Upper lobe of left lung (tissue), 6 donors: ENCODE results near the gene ADD2. TPM values are rescaled to one million over a fixed set of nuclear protein-coding genes. Genes with fewer than 3 reads are reported as not detected.

Experiments used
- ATAC-seq, 2 donors: fragments of 200-7000 bp; cut with Tn5 transposase; one replicate each; pipeline ENCODE4 v1.9.1; 2022; ENCODE audit warnings: mild to moderate bottlenecking in 2 of 2, moderate library complexity in 2 of 2; ENCODE audit not compliant: low FRiP score in 2 of 2
- DNase-seq, 2 donors: peaks; one replicate each; pipeline ENCODE4 v3.0.0-alpha.2; 2019 to 2020
- H3K27ac ChIP-seq, 4 donors: fragments of 200-600 bp; sonication (generic); one replicate each; pipeline ENCODE4 v1.5.1; 2016 to 2019
- H3K27me3 ChIP-seq, 4 donors: fragments of 200-600 bp; sonication (generic); one replicate each; pipeline ENCODE4 v1.5.1; 2017 to 2019
- H3K36me3 ChIP-seq, 4 donors: fragments of 200-600 bp; sonication (generic); one replicate each; pipeline ENCODE4 v1.5.1; 2016 to 2019
- H3K4me1 ChIP-seq, 4 donors: fragments of 200-600 bp; sonication (generic); one replicate each; pipeline ENCODE4 v1.5.1; 2018 to 2019
- H3K4me3 ChIP-seq, 4 donors: fragments of 200-600 bp; sonication (generic); one replicate each; pipeline ENCODE4 v1.5.1; 2017 to 2019; ENCODE audit warnings: mild to moderate bottlenecking in 2 of 4, moderate library complexity in 1 of 4
- H3K9me3 ChIP-seq, 4 donors: fragments of 200-600 bp; sonication (generic); one replicate each; pipeline ENCODE4 v1.5.1; 2018 to 2019
- EP300 ChIP-seq, 4 donors: sonication (generic); formaldehyde crosslinking; IDR thresholded peaks; one replicate each; pipeline ENCODE4 v1.5.1; 2017; ENCODE audit warnings: antibody characterized with exemption in 4 of 4, control low read depth in 2 of 4
- POLR2A ChIP-seq, 4 donors: fragments of 450-650 bp; IDR thresholded peaks; one replicate each; pipeline ENCODE4 v1.5.1; 2016 to 2017; ENCODE audit warnings: antibody characterized with exemption in 4 of 4, mild to moderate bottlenecking in 2 of 4
- POLR2AphosphoS5 ChIP-seq, 2 donors: sonication (generic); formaldehyde crosslinking; IDR thresholded peaks; one replicate each; pipeline ENCODE4 v1.5.1; 2017; ENCODE audit warnings: antibody characterized with exemption in 2 of 2
- WGBS, 2 donors: methylation state at CpG; one replicate each; pipeline ENCODE4 v1.1.5; 2017 to 2018; 5-methylcytosine and 5-hydroxymethylcytosine counted together
- total RNA-seq, 6 donors: library from RNA; depleted of rRNA in 4 of 6; stranded (reverse); fragments of >200 nt in 4 of 6; gene quantifications; one replicate each; pipeline versions ENCODE4 v1.1.0 to v1.2.1, GENCODE V29; 2016 to 2021
- TF ChIP-seq, protein P1 (sequence below), 6 experiments: fragments of 450-650 bp in 4 of 6; fragments of 200-600 bp in 2 of 6; sonication (generic) in 2 of 6; IDR thresholded peaks; one replicate each; pipeline ENCODE4 v1.5.1; 2016 to 2019; ENCODE audit warnings: antibody characterized with exemption in 6 of 6
- donor health status: DM: no; HTN: no; CAD: no; lungs with moderate emphysema.
- donor health status: DM: no; HTN: yes; CAD: no; lungs with severe emphysema.

ADD2 gene
- total RNA-seq, 6 donors from 2014 or later, result under 0.01 to 3.3 (median 0.50) TPM

- ATAC-seq (no peak), DNase-seq (no peak)
- Histone ChIP-seq H3K27me3 (no peaks in the 10 kb centered on the region), H3K9me3 (no peaks in the 10 kb centered on the region), H3K4me3 (no peak overlapping the region), H3K27ac (no peak overlapping the region), H3K4me1 (no peaks in the 10 kb centered on the region), H3K36me3 (no peaks in the 10 kb centered on the region)
- 88 to 90% methylated on average over 4 of the region's 4 CpGs for WGBS, 2 donors
- TF ChIP-seq POLR2A (IDR thresholded peaks at IDR 0.05) (no peak), POLR2AphosphoS5 (IDR thresholded peaks at IDR 0.05) (no peak), EP300 (IDR thresholded peaks at IDR 0.05) (no peak)
- TF ChIP-seq, protein P1, sequence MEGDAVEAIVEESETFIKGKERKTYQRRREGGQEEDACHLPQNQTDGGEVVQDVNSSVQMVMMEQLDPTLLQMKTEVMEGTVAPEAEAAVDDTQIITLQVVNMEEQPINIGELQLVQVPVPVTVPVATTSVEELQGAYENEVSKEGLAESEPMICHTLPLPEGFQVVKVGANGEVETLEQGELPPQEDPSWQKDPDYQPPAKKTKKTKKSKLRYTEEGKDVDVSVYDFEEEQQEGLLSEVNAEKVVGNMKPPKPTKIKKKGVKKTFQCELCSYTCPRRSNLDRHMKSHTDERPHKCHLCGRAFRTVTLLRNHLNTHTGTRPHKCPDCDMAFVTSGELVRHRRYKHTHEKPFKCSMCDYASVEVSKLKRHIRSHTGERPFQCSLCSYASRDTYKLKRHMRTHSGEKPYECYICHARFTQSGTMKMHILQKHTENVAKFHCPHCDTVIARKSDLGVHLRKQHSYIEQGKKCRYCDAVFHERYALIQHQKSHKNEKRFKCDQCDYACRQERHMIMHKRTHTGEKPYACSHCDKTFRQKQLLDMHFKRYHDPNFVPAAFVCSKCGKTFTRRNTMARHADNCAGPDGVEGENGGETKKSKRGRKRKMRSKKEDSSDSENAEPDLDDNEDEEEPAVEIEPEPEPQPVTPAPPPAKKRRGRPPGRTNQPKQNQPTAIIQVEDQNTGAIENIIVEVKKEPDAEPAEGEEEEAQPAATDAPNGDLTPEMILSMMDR (IDR thresholded peaks at IDR 0.05), result no peak
Observed at GRCh38 chr2:70668911-70669310, 99.1 kb downstream of the ADD2 start.

DNA sequence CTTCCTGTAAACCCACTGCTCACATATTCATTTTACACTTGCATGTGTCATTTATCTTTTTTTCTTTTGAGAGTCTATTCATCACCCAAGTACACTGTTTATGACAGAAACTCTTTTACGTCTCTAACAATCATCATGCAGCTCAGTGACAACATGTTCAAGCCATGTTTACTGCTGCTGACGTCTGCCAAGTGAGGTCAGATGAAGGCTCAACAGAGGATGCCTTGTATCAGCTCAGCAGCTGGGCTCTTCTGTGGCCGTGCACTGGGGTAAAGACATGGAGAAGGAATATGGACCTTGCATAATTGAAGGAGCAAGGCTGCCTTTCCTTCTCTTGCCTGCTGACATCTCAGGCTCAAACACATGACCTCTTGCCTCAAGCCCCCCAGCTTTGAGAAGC is 99.6 kb downstream of the ADD2 start:
- ATAC-seq (no peak), DNase-seq (no peak)
- no peaks in the 10 kb centered on the region for H3K4me1 ChIP-seq
- whole genome bisulfite sequencing, 2 donors, result 67 to 81% methylated on average over 3 of the region's 3 CpGs
- H3K9me3 ChIP-seq, result no peaks in the 10 kb centered on the region
- no peak overlapping the region for H3K27ac ChIP-seq
- H3K36me3 ChIP-seq, result no peaks in the 10 kb centered on the region
- no peak overlapping the region for H3K4me3 ChIP-seq
- TF ChIP-seq EP300 (IDR thresholded peaks at IDR 0.05), result no peak
- TF ChIP-seq, protein P1 (IDR thresholded peaks at IDR 0.05), result no peak
- TF ChIP-seq POLR2A (IDR thresholded peaks at IDR 0.05), result no peak
- TF ChIP-seq POLR2AphosphoS5 (IDR thresholded peaks at IDR 0.05), result no peak
- no peaks in the 10 kb centered on the region for H3K27me3 ChIP-seq

- WGBS, 2 donors, result 69 to 71% methylated on average over 7 of the region's 7 CpGs
- H3K27ac ChIP-seq, result no peak overlapping the region
- TF ChIP-seq POLR2A (IDR thresholded peaks at IDR 0.05), result no peak
- H3K27me3 ChIP-seq, result no peaks in the 10 kb centered on the region
- H3K4me1 ChIP-seq, result no peaks in the 10 kb centered on the region
- no peak overlapping the region for H3K4me3 ChIP-seq
- ATAC-seq (no peak), DNase-seq (no peak)
- H3K9me3 ChIP-seq, result no peaks in the 10 kb centered on the region
- no peaks in the 10 kb centered on the region for H3K36me3 ChIP-seq
Observed at GRCh38 chr2:70664525-70664924, 103.5 kb downstream of the ADD2 start.

- ATAC-seq (no peak), DNase-seq (no peak)
- TF ChIP-seq EP300 (IDR thresholded peaks at IDR 0.05) (no peak), POLR2A (IDR thresholded peaks at IDR 0.05) (no peak), POLR2AphosphoS5 (IDR thresholded peaks at IDR 0.05) (no peak)
- TF ChIP-seq, protein P1 (IDR thresholded peaks at IDR 0.05), result no peak
- 87% methylated on average over 10 of the region's 10 CpGs for WGBS, 2 donors
- H3K4me3 ChIP-seq, result no peak overlapping the region
- no peaks in the 10 kb centered on the region for H3K4me1 ChIP-seq
- H3K36me3 ChIP-seq, result no peaks in the 10 kb centered on the region
- no peak overlapping the region for H3K27ac ChIP-seq
- H3K27me3 ChIP-seq, result no peaks in the 10 kb centered on the region
- no peaks in the 10 kb centered on the region for H3K9me3 ChIP-seq
Observed at GRCh38 chr2:70663411-70663810, 104.6 kb downstream of the ADD2 start.

DNA sequence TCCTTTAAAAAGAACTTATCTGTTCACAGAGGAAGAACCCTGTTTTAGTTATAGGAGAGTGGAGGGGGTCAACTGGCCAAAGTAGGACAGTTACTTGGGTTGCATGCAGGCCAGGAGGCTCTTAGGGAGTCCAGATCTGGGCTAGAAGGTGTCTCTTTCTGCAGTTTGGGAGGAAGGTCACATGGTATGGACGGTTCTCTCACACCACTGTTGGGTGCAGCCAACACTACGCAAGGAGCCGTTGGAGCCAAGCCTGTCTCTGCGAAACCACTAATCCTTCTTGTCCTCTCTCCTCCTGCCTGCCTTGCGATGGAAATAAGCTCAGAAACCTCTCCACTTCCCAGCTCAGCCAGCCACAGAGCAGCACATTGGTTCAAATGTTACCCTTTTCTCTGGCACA is 108.4 kb downstream of the ADD2 start:
- ATAC-seq, result no peak
- WGBS, 2 donors, result 90 to 91% methylated on average over 5 of the region's 5 CpGs

DNA sequence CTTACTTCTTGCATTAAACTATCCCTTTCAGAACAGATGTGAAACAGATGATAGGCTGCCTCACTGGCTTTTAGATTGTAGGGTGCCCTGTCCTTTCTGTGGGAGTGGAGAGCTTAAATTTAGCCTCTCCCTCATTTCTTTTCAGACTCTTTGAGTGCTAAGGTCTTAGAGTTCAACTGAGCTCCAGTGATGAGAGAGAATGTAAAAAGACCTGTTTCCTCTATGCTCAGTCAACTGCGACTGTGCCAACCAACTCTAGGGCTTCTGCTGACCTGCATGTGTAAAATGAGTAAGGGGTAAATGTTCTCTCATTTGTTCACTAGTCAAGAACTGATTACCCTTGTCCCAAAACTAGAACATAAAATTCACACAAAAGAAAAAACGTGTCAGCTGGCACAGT is 109.5 kb downstream of the ADD2 start:
- peaks cover 0 to 5% (median 0%) of the 10 kb centered on the region in 4 donors for H3K27me3 ChIP-seq
- 44 to 52% methylated on average over 2 of the region's 2 CpGs for WGBS, 2 donors
- no peak for TF ChIP-seq POLR2A (IDR thresholded peaks at IDR 0.05)
- no peak for TF ChIP-seq POLR2AphosphoS5 (IDR thresholded peaks at IDR 0.05)
- no peak for TF ChIP-seq EP300 (IDR thresholded peaks at IDR 0.05)
- TF ChIP-seq, protein P1 (IDR thresholded peaks at IDR 0.05), result no peak
- no peak overlapping the region for H3K27ac ChIP-seq
- no peaks in the 10 kb centered on the region for H3K4me1 ChIP-seq
- ATAC-seq (no peak), DNase-seq (no peak)
- H3K9me3 ChIP-seq, result no peaks in the 10 kb centered on the region
- no peaks in the 10 kb centered on the region for H3K36me3 ChIP-seq
- H3K4me3 ChIP-seq, result no peak overlapping the region

More for the DNA sequence above, 108.4 kb downstream of the ADD2 start:
- H3K4me1 ChIP-seq, result no peaks in the 10 kb centered on the region
- H3K27me3 ChIP-seq, result no peaks in the 10 kb centered on the region
- no peaks in the 10 kb centered on the region for H3K36me3 ChIP-seq
- no peak overlapping the region for H3K27ac ChIP-seq
- no peak for DNase-seq
- no peak for TF ChIP-seq EP300 (IDR thresholded peaks at IDR 0.05)
- H3K4me3 ChIP-seq, result no peak overlapping the region
- no peaks in the 10 kb centered on the region for H3K9me3 ChIP-seq
